SK-N-MC (cell line): Measurements from ENCODE around the gene AMY1C.
"Not testable (repeated sequence)": the region's sequence is repeated elsewhere in the genome, so short reads cannot be mapped to it uniquely, and the experiment has no call there.

Source experiments
- DNase-seq: peaks from one replicate; pipeline ENCODE4 v3.0.0-alpha.2; 2011; ENCODE audit warnings: low read depth, low spot score
- H3K27ac ChIP-seq: fragments of 200-600 bp; sonication (generic); 2 replicates; pipeline ENCODE4 v1.5.1; 2016; ENCODE audit warnings: mixed run types
- H3K36me3 ChIP-seq: fragments of 200-600 bp; sonication (generic); 2 replicates; pipeline ENCODE4 v1.6.1; 2017; ENCODE audit warnings: antibody characterized with exemption, low read length, mixed read lengths; ENCODE audit not compliant: insufficient read depth
- H3K4me3 ChIP-seq: fragments of 200-600 bp; sonication (generic); 2 replicates; pipeline ENCODE4 v1.5.1; 2016
- H3K9ac ChIP-seq: fragments of 200-600 bp; sonication (generic); 2 replicates; pipeline ENCODE4 v1.8.0; 2017; ENCODE audit warnings: mixed run types, mixed read lengths; ENCODE audit not compliant: insufficient read length
- H3K9me3 ChIP-seq: fragments of 200-600 bp; sonication (generic); 2 replicates; pipeline ENCODE4 v1.6.1; 2017; ENCODE audit warnings: low read depth, mild to moderate bottlenecking, antibody characterized with exemption, low read length, moderate library complexity, mixed read lengths

Gene AMY1C

DNA sequence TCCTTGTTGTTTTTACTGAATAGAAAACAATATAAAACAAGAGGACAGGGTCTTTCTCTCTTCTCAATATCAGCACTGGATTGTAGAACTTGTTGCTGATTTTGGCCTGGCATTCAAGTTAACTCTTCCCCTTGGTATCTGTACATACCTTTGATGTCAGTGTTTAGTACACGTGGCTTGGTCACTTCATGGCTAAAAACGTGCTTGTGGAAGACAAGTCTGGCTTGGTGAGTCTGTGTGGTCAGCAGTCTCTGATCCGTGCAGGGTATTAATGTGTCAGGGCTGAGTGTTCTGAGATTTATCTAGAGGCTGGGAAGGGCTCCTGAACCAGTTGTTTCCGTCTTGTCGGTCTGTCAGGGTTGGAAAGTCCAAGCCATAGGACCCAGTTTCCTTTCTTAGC is at the start of gene AMY1C:
TSS of gene AMY1C (plus strand) at position 301 of the 400 bp plus-strand sequence. CDS start 572 bp downstream, outside the sequence.
- H3K36me3 ChIP-seq, H3K9ac ChIP-seq, DNase-seq, H3K27ac ChIP-seq, H3K9me3 ChIP-seq, H3K4me3 ChIP-seq: not testable (repeated sequence)

GRCh38 chr1:103700669-103701068 is 49.0 kb upstream of the AMY1C start:
- not testable (repeated sequence) for H3K9ac ChIP-seq, H3K9me3 ChIP-seq, DNase-seq, H3K27ac ChIP-seq, H3K4me3 ChIP-seq, H3K36me3 ChIP-seq

GRCh38 chr1:103701256-103701655 is 48.4 kb upstream of the AMY1C start:
- not testable (repeated sequence) for H3K9me3 ChIP-seq, H3K36me3 ChIP-seq, H3K4me3 ChIP-seq, H3K9ac ChIP-seq, DNase-seq, H3K27ac ChIP-seq

DNA sequence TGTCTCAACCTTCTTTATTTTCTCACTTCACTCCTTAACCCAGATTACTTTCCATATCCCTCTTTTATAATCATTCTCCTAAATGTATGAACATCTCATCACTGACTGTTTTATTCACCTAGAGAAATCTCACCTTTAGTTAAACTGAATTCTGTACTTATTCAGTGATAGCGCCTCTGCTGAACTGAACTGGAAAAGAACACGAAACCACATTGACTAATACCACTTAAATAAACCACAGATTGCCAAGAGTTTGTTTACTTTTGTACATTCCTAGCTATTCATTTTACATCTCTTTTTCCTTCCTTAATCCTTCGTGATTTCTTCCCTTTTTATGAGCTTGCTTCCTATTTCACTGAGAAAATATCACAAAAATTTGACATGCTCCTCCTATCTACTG is 42.0 kb upstream of the AMY1C start:
- not testable (repeated sequence) for H3K4me3 ChIP-seq, H3K27ac ChIP-seq, H3K36me3 ChIP-seq, H3K9me3 ChIP-seq, H3K9ac ChIP-seq, DNase-seq

GRCh38 chr1:103710381-103710780 is 39.3 kb upstream of the AMY1C start:
- not testable (repeated sequence) for H3K4me3 ChIP-seq, H3K9me3 ChIP-seq, H3K9ac ChIP-seq, DNase-seq, H3K36me3 ChIP-seq, H3K27ac ChIP-seq

GRCh38 chr1:103717404-103717803 is 32.3 kb upstream of the AMY1C start:
- H3K36me3 ChIP-seq, H3K9ac ChIP-seq, H3K27ac ChIP-seq, H3K4me3 ChIP-seq, DNase-seq, H3K9me3 ChIP-seq: not testable (repeated sequence)

GRCh38 chr1:103721473-103721872 is 28.2 kb upstream of the AMY1C start:
- not testable (repeated sequence) for H3K9me3 ChIP-seq, H3K9ac ChIP-seq, H3K4me3 ChIP-seq, H3K36me3 ChIP-seq, H3K27ac ChIP-seq, DNase-seq

- not testable (repeated sequence) for DNase-seq, H3K27ac ChIP-seq, H3K9ac ChIP-seq, H3K9me3 ChIP-seq, H3K36me3 ChIP-seq, H3K4me3 ChIP-seq
Measured at GRCh38 chr1:103735334-103735733, 14.4 kb upstream of the AMY1C start.

- H3K4me3 ChIP-seq, H3K9me3 ChIP-seq, H3K36me3 ChIP-seq, DNase-seq, H3K9ac ChIP-seq, H3K27ac ChIP-seq: not testable (repeated sequence)
Measured at GRCh38 chr1:103738031-103738430, 11.7 kb upstream of the AMY1C start.

DNA sequence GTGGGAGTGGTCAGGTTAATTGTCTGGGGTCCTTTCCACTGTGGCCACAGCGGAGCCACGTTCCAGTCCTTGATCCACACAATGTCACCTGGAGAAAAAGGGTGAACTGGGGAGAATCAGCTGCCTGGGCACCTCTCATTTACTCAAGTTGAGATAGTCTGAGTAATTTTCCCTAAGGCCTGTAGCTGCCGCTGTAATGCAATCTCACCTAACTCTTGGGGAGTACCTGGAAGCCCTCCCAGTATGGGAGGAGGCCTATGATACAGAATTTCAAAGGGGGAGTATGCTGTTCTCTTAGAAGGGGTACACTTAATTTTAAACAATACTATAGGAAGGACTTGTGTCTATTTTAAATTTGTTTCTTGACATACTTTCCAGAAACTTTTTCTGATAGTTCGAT is 5.2 kb upstream of the AMY1C start:
- not testable (repeated sequence) for H3K9me3 ChIP-seq, H3K27ac ChIP-seq, DNase-seq, H3K4me3 ChIP-seq, H3K36me3 ChIP-seq, H3K9ac ChIP-seq

DNA sequence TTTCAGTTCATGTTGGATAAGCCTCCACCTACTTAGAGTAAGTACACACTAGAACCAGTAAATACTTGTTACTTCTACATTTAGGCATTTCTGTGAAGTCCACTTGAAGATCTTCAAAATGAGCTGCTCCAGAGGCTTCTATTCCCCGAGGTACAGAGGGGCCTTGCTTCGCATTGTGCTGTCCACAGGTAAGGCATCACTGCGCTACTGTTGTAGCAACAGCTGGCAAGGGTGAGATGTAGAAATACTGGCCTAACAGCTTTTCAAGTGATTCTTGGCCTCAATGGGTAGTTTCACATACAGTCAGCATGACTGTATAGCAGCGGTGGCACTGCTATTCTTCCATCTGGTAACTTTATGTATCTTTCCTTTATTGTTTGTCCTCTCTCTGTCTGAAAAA is 4.7 kb upstream of the AMY1C start:
- not testable (repeated sequence) for H3K9ac ChIP-seq, H3K27ac ChIP-seq, H3K9me3 ChIP-seq, H3K36me3 ChIP-seq, H3K4me3 ChIP-seq, DNase-seq

DNA sequence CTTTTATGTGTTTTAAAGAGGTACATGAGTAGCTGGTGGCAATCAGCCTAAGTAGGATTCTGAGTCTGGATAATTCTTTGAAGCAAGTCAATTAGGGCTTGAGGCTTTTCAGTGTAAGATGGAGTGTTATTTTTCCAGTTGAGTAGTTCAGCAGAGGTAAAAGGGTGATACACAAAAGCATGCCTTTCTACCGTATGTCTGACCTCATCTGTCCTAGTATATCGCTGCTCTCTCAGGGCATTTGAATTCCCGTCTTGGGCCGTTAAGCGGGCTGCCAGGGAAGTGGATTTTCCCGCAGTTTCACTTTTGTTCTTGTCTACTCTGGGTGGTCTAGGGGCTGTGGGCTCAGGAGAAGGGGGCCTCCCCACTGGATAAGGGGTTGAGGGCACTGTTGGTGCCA is 1.4 kb upstream of the AMY1C start:
- H3K9me3 ChIP-seq, H3K9ac ChIP-seq, H3K36me3 ChIP-seq, H3K4me3 ChIP-seq, H3K27ac ChIP-seq, DNase-seq: not testable (repeated sequence)
